Muscle layer of colon (tissue), 2 donors: ENCODE results near the gene DGKB.
"Not testable (repeated sequence)": the region's sequence is repeated elsewhere in the genome, so short reads cannot be mapped to it uniquely, and the experiment has no call there.

Source experiments
- H3K27ac ChIP-seq: one replicate; pipeline ENCODE4 v1.7.0; 2013; ENCODE audit warnings: low read depth, mild to moderate bottlenecking, low read length, moderate library complexity
- H3K27me3 ChIP-seq, 2 donors: one replicate each; pipeline ENCODE4 v1.7.0; 2013; ENCODE audit warnings: low read length in 2 of 2, mild to moderate bottlenecking in 2 of 2; ENCODE audit not compliant: insufficient read depth in 2 of 2, control insufficient read depth in 1 of 2
- H3K36me3 ChIP-seq: one replicate; pipeline ENCODE4 v1.7.0; 2013; ENCODE audit warnings: mild to moderate bottlenecking, low read length; ENCODE audit not compliant: insufficient read depth
- H3K4me1 ChIP-seq: one replicate; pipeline ENCODE4 v1.7.0; 2013; ENCODE audit warnings: mild to moderate bottlenecking, low read length; ENCODE audit not compliant: insufficient read depth
- H3K4me3 ChIP-seq, 2 donors: one replicate each; pipeline ENCODE4 v1.7.0; 2013; ENCODE audit warnings: low read length in 2 of 2, low read depth in 1 of 2, mild to moderate bottlenecking in 1 of 2, moderate library complexity in 1 of 2
- H3K9ac ChIP-seq: one replicate; pipeline ENCODE4 v1.7.0; 2013; ENCODE audit warnings: low read length
- H3K9me3 ChIP-seq: one replicate; pipeline ENCODE4 v1.7.0; 2013; ENCODE audit warnings: mild to moderate bottlenecking, low read length
- donor health status: abdominal sarcoma.
- donor health status: Adenocarcinoma of cecum.

The DGKB gene

GRCh38 chr7:14501436-14501835, 401.1 kb downstream of the DGKB start:
- no peak overlapping the region for H3K27ac ChIP-seq
- H3K9me3 ChIP-seq = no peaks in the 10 kb centered on the region
- H3K27me3 ChIP-seq = no peaks in the 10 kb centered on the region
- H3K4me1 ChIP-seq = no peaks in the 10 kb centered on the region
- no peak overlapping the region for H3K4me3 ChIP-seq
- no peaks in the 10 kb centered on the region for H3K36me3 ChIP-seq
- no peak overlapping the region for H3K9ac ChIP-seq

GRCh38 chr7:14497390-14497789, 405.2 kb downstream of the DGKB start:
- Histone ChIP-seq H3K27me3 (no peaks in the 10 kb centered on the region), H3K36me3 (no peaks in the 10 kb centered on the region), H3K9ac (no peak overlapping the region), H3K9me3 (no peaks in the 10 kb centered on the region), H3K4me3 (no peak overlapping the region), H3K4me1 (no peaks in the 10 kb centered on the region), H3K27ac (no peak overlapping the region)

GRCh38 chr7:14495633-14496032, 406.9 kb downstream of the DGKB start:
- Histone ChIP-seq H3K9me3 (no peaks in the 10 kb centered on the region), H3K4me3 (no peak overlapping the region), H3K9ac (no peak overlapping the region), H3K27me3 (no peaks in the 10 kb centered on the region), H3K4me1 (no peaks in the 10 kb centered on the region), H3K27ac (no peak overlapping the region), H3K36me3 (no peaks in the 10 kb centered on the region)

GRCh38 chr7:14487701-14488395, 414.7 kb downstream of the DGKB start:
- Histone ChIP-seq H3K4me3 (no peak overlapping the region), H3K27ac (no peak overlapping the region), H3K36me3 (no peaks in the 10 kb centered on the region), H3K27me3 (no peaks in the 10 kb centered on the region), H3K4me1 (no peaks in the 10 kb centered on the region), H3K9me3 (no peaks in the 10 kb centered on the region), H3K9ac (no peak overlapping the region)

GRCh38 chr7:14483663-14484062, 418.9 kb downstream of the DGKB start:
- Histone ChIP-seq H3K9me3 (no peaks in the 10 kb centered on the region), H3K36me3 (no peaks in the 10 kb centered on the region), H3K9ac (no peak overlapping the region), H3K27ac (no peak overlapping the region), H3K4me3 (no peak overlapping the region), H3K4me1 (no peaks in the 10 kb centered on the region), H3K27me3 (no peaks in the 10 kb centered on the region)

GRCh38 chr7:14480281-14480680, 422.3 kb downstream of the DGKB start:
- Histone ChIP-seq H3K36me3 (no peaks in the 10 kb centered on the region), H3K4me3 (no peak overlapping the region), H3K9me3 (no peaks in the 10 kb centered on the region), H3K9ac (no peak overlapping the region), H3K4me1 (no peaks in the 10 kb centered on the region), H3K27me3 (no peaks in the 10 kb centered on the region), H3K27ac (no peak overlapping the region)

GRCh38 chr7:14478834-14479510, 423.6 kb downstream of the DGKB start:
- H3K4me3 ChIP-seq = no peak overlapping the region
- H3K36me3 ChIP-seq = no peaks in the 10 kb centered on the region
- H3K9me3 ChIP-seq = no peaks in the 10 kb centered on the region

GRCh38 chr7:14461716-14462115, 440.8 kb downstream of the DGKB start:
- H3K36me3 ChIP-seq, H3K9me3 ChIP-seq, H3K9ac ChIP-seq, H3K4me3 ChIP-seq, H3K27ac ChIP-seq, H3K27me3 ChIP-seq, H3K4me1 ChIP-seq: not testable (repeated sequence)

More at GRCh38 chr7:14478834-14479510, 423.6 kb downstream of the DGKB start:
- no peak overlapping the region for H3K9ac ChIP-seq
- no peaks in the 10 kb centered on the region for H3K27me3 ChIP-seq
- H3K27ac ChIP-seq = no peak overlapping the region
- no peaks in the 10 kb centered on the region for H3K4me1 ChIP-seq

- H3K9ac ChIP-seq, H3K4me3 ChIP-seq, H3K36me3 ChIP-seq, H3K4me1 ChIP-seq, H3K27ac ChIP-seq, H3K9me3 ChIP-seq, H3K27me3 ChIP-seq: not testable (repeated sequence)
These were observed 443.7 kb downstream of the DGKB start for GRCh38 chr7:14458846-14459245.

GRCh38 chr7:14457568-14458453, 444.7 kb downstream of the DGKB start:
- Histone ChIP-seq H3K4me1 (no peaks in the 10 kb centered on the region), H3K4me3 (no peak overlapping the region), H3K9ac (no peak overlapping the region), H3K9me3 (no peaks in the 10 kb centered on the region), H3K27me3 (no peaks in the 10 kb centered on the region), H3K27ac (no peak overlapping the region), H3K36me3 (no peaks in the 10 kb centered on the region)

- no peak overlapping the region for H3K27ac ChIP-seq
- H3K9ac ChIP-seq = no peak overlapping the region
- H3K4me3 ChIP-seq = no peak overlapping the region
- no peaks in the 10 kb centered on the region for H3K36me3 ChIP-seq
- no peaks in the 10 kb centered on the region for H3K27me3 ChIP-seq
- no peaks in the 10 kb centered on the region for H3K4me1 ChIP-seq
- H3K9me3 ChIP-seq = no peaks in the 10 kb centered on the region
These were observed 453.3 kb downstream of the DGKB start for GRCh38 chr7:14449291-14449690.
